ENCODE measurements around the gene AHRR.

The AHRR gene

DNA sequence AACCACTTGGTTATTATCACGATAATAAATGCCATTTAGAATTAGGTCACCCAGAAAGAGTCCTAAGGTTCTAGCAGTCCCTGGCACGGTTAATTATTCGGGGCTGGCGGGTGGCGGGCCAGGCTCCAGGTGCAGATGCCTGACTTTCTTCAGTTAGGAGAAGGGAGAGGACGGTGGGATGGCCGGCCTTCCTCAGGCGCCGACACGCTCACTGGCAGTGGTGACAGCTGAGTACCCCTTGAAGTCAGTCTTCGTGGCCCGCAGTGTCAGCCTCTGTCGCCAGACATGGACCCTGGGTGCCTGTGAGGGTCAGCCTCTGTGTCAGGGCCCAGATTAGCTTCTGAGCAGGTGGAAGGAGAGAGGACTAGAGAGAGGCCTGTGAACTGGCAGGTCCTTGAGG lies 100.4 kb downstream of the AHRR start:
- Histone ChIP-seq H3K23ac (ENCODE audit: low read length) (no peak overlapping the region), H4K91ac (ENCODE audit: low read depth, low read length) (no peak overlapping the region), H3K27ac (ENCODE audit: low read depth, low read length) (no peak overlapping the region), H3K79me1 (ENCODE audit: low read length) (peaks cover 3% of the 10 kb centered on the region), H3K9me3 (ENCODE audit: insufficient read depth, low read depth, low read length) (no peaks in the 10 kb centered on the region), H3K14ac (ENCODE audit: low read length) (no peak overlapping the region), H3K4me1 (ENCODE audit: control insufficient read depth in 1 of 2, insufficient read depth in 2 of 2, low read length in 2 of 2) (peaks cover 3 to 4% of the 10 kb centered on the region in 2 experiments), H2BK12ac (ENCODE audit: low read length) (no peak overlapping the region), H3K36me3 (ENCODE audit: control insufficient read depth in 1 of 2, insufficient read depth in 2 of 2, low read length in 2 of 2) (no peaks in the 10 kb centered on the region), H3K9ac (ENCODE audit: low read length) (no peak overlapping the region), H4K8ac (ENCODE audit: low read depth, low read length) (no peak overlapping the region), H3K4ac (ENCODE audit: low read depth, low read length) (no peak overlapping the region), H3K4me3 (ENCODE audit: low read depth, low read length) (no peak overlapping the region), H2AFZ (ENCODE audit: insufficient read depth, low read length, poor library complexity) (no peak overlapping the region), H3K27me3 (ENCODE audit: insufficient read depth, low read length) (no peaks in the 10 kb centered on the region), H2BK5ac (ENCODE audit: low read depth, low read length, poor library complexity) (no peak overlapping the region), H3K79me2 (ENCODE audit: control insufficient read depth, insufficient read depth, low read length, poor library complexity) (no peaks in the 10 kb centered on the region), H2BK120ac (ENCODE audit: insufficient read depth, low read length, poor library complexity) (no peak overlapping the region), H2AK5ac (ENCODE audit: low read length) (no peak overlapping the region), H3K18ac (ENCODE audit: low read length) (no peak overlapping the region), H4K12ac (ENCODE audit: low read depth, low read length) (no peak overlapping the region), H3K4me2 (ENCODE audit: low read length) (no peak overlapping the region)
- no CpG with 5 or more reads among the region's 13 CpGs for WGBS (ENCODE audit: extremely low coverage, insufficient coverage, insufficient read length)
- no peak for DNase-seq

DNA sequence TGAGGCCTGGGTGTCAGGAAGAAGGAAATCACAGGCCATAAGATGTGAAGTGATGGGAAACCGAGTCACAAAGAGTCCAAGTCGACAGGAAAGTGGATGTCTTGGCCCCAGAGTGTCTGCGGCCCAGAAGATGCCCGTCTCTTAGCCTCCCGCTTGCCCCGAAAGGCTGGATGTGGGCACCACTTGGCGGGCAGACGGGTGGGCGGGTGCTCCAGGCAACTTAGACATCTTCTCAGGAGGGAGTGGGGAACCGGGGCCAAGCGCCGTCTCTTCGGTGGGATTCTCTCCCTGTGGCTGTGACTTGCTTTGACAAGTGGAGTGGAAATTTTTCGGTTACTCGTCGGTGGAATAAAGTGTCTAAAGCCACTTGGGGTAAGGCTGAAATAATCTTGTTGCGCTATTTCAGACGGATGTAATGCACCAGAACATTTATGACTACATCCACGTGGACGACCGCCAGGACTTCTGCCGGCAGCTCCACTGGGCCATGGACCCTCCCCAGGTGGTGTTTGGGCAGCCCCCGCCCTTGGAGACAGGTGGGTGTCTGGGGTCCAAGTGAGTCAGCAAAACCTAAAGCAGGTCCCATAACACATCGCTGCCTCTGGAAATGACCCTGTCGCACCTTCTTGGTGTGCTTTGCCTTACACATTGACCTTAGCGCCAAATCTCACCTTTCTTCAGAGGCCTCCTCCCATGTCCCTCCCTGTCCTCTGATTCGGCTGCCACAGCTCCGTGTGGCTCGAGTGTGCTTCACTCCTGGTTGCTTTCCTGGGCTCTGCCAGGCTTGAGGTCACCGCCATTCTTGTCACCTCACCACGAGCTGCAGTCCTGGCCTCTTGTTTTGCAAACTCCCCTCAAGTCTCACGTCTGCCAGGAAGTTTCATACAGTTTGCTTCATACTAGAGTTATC lies 101.1 kb downstream of the AHRR start:
- Histone ChIP-seq H3K18ac (ENCODE audit: low read length) (no peak overlapping the region), H3K23ac (ENCODE audit: low read length) (no peak overlapping the region), H2AK5ac (ENCODE audit: low read length) (no peak overlapping the region), H3K27me3 (ENCODE audit: insufficient read depth, low read length) (no peaks in the 10 kb centered on the region), H3K9ac (ENCODE audit: low read length) (no peak overlapping the region), H3K79me1 (ENCODE audit: low read length) (peaks cover 3% of the 10 kb centered on the region), H3K27ac (ENCODE audit: low read depth, low read length) (no peak overlapping the region), H2BK12ac (ENCODE audit: low read length) (no peak overlapping the region), H3K14ac (ENCODE audit: low read length) (no peak overlapping the region), H2AFZ (ENCODE audit: insufficient read depth, low read length, poor library complexity) (no peak overlapping the region), H3K4me2 (ENCODE audit: low read length) (no peak overlapping the region), H4K91ac (ENCODE audit: low read depth, low read length) (no peak overlapping the region), H2BK120ac (ENCODE audit: insufficient read depth, low read length, poor library complexity) (no peak overlapping the region), H3K79me2 (ENCODE audit: control insufficient read depth, insufficient read depth, low read length, poor library complexity) (no peaks in the 10 kb centered on the region), H3K4me1 (ENCODE audit: control insufficient read depth in 1 of 2, insufficient read depth in 2 of 2, low read length in 2 of 2) (peaks cover 3 to 4% of the 10 kb centered on the region in 2 experiments), H4K8ac (ENCODE audit: low read depth, low read length) (no peak overlapping the region), H3K4me3 (ENCODE audit: low read depth, low read length) (no peak overlapping the region), H3K4ac (ENCODE audit: low read depth, low read length) (no peak overlapping the region), H3K36me3 (ENCODE audit: control insufficient read depth in 1 of 2, insufficient read depth in 2 of 2, low read length in 2 of 2) (no peaks in the 10 kb centered on the region), H4K12ac (ENCODE audit: low read depth, low read length) (no peak overlapping the region), H3K9me3 (ENCODE audit: insufficient read depth, low read depth, low read length) (no peaks in the 10 kb centered on the region), H2BK5ac (ENCODE audit: low read depth, low read length, poor library complexity) (no peak overlapping the region)
- no CpG with 5 or more reads among the region's 32 CpGs for WGBS (ENCODE audit: extremely low coverage, insufficient coverage, insufficient read length)
- DNase-seq = no peak

DNA sequence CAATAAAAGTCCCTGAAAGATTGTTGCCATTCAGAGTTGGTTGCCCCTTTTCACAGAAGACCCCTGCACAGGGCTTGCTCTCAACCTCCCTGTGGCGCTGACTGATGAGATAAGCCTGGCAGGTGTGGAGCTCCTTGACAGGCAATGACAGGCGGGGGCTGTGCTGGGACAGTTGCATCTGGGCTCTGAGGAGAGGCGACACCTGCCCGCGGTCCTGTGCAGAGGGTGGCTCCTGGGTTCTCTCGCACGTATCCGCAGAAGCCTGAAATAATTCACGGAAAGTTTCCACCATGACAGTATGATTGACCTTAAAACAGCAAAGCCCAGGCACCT lies 101.7 kb downstream of the AHRR start:
- no peak for DNase-seq
- no peak overlapping the region for H2AK5ac ChIP-seq (ENCODE audit: low read length)
- no peak overlapping the region for H3K27ac ChIP-seq (ENCODE audit: low read depth, low read length)
- H3K23ac ChIP-seq (ENCODE audit: low read length) = no peak overlapping the region
- H2BK12ac ChIP-seq (ENCODE audit: low read length) = no peak overlapping the region
- no peak overlapping the region for H3K18ac ChIP-seq (ENCODE audit: low read length)
- no peaks in the 10 kb centered on the region for H3K27me3 ChIP-seq (ENCODE audit: insufficient read depth, low read length)
- H3K4me2 ChIP-seq (ENCODE audit: low read length) = no peak overlapping the region
- H4K12ac ChIP-seq (ENCODE audit: low read depth, low read length) = no peak overlapping the region
- H2AFZ ChIP-seq (ENCODE audit: insufficient read depth, low read length, poor library complexity) = no peak overlapping the region
- H2BK120ac ChIP-seq (ENCODE audit: insufficient read depth, low read length, poor library complexity) = no peak overlapping the region
- peaks cover 3 to 4% of the 10 kb centered on the region in 2 experiments for H3K4me1 ChIP-seq (ENCODE audit: control insufficient read depth in 1 of 2, insufficient read depth in 2 of 2, low read length in 2 of 2)
- no peaks in the 10 kb centered on the region for H3K36me3 ChIP-seq (ENCODE audit: control insufficient read depth in 1 of 2, insufficient read depth in 2 of 2, low read length in 2 of 2)
- H3K9ac ChIP-seq (ENCODE audit: low read length) = no peak overlapping the region
- no peaks in the 10 kb centered on the region for H3K79me2 ChIP-seq (ENCODE audit: control insufficient read depth, insufficient read depth, low read length, poor library complexity)
- no peak overlapping the region for H3K4me3 ChIP-seq (ENCODE audit: low read depth, low read length)
- H4K8ac ChIP-seq (ENCODE audit: low read depth, low read length) = no peak overlapping the region
- peaks cover 3% of the 10 kb centered on the region for H3K79me1 ChIP-seq (ENCODE audit: low read length)
- no peak overlapping the region for H2BK5ac ChIP-seq (ENCODE audit: low read depth, low read length, poor library complexity)
- H4K91ac ChIP-seq (ENCODE audit: low read depth, low read length) = no peak overlapping the region
- peaks cover under 1% of the 10 kb centered on the region for H3K9me3 ChIP-seq (ENCODE audit: insufficient read depth, low read depth, low read length)
- H3K14ac ChIP-seq (ENCODE audit: low read length) = no peak overlapping the region
- WGBS (ENCODE audit: extremely low coverage, insufficient coverage, insufficient read length) = no CpG with 5 or more reads among the region's 9 CpGs
- no peak overlapping the region for H3K4ac ChIP-seq (ENCODE audit: low read depth, low read length)

DNA sequence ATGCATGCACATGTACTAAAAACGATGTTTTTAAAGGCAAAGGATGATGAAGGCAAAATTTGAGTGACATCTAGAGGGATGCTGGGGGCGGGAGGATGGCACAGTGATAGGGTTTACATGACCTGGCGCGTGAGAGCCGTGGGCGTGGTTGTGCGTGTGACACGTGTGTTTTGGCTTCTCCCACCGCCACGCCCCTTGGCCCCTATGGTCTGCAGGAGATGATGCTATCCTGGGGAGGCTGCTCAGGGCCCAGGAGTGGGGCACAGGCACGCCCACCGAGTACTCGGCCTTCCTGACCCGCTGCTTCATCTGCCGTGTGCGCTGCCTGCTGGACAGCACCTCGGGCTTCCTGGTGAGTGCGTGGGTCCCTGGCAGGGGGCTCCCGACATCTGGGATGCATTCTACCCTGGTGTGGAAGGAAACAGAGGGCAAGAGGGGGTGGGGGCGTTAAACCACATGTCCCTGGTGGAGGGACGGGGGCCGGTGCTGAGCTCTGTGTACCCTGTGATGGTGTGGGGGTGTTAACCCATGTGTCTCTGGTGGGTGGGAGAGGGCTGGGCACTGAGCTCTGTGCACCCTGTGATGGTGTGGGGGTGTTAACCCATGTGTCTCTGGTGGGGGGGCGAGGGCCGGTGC lies 102.2 kb downstream of the AHRR start:
- H3K27me3 ChIP-seq (ENCODE audit: insufficient read depth, low read length) = no peaks in the 10 kb centered on the region
- no peak overlapping the region for H3K4me2 ChIP-seq (ENCODE audit: low read length)
- H3K9ac ChIP-seq (ENCODE audit: low read length) = no peak overlapping the region
- H4K91ac ChIP-seq (ENCODE audit: low read depth, low read length) = no peak overlapping the region
- H2BK12ac ChIP-seq (ENCODE audit: low read length) = no peak overlapping the region
- H3K4me3 ChIP-seq (ENCODE audit: low read depth, low read length) = no peak overlapping the region
- H2AFZ ChIP-seq (ENCODE audit: insufficient read depth, low read length, poor library complexity) = no peak overlapping the region
- H4K8ac ChIP-seq (ENCODE audit: low read depth, low read length) = no peak overlapping the region
- H3K9me3 ChIP-seq (ENCODE audit: insufficient read depth, low read depth, low read length) = peaks cover 1% of the 10 kb centered on the region
- H2AK5ac ChIP-seq (ENCODE audit: low read length) = no peak overlapping the region
- no peak overlapping the region for H3K18ac ChIP-seq (ENCODE audit: low read length)
- peaks cover 3 to 4% of the 10 kb centered on the region in 2 experiments for H3K4me1 ChIP-seq (ENCODE audit: control insufficient read depth in 1 of 2, insufficient read depth in 2 of 2, low read length in 2 of 2)
- H2BK5ac ChIP-seq (ENCODE audit: low read depth, low read length, poor library complexity) = no peak overlapping the region
- no peaks in the 10 kb centered on the region for H3K79me2 ChIP-seq (ENCODE audit: control insufficient read depth, insufficient read depth, low read length, poor library complexity)
- H3K23ac ChIP-seq (ENCODE audit: low read length) = no peak overlapping the region
- no peak overlapping the region for H3K4ac ChIP-seq (ENCODE audit: low read depth, low read length)
- DNase-seq = no peak
- no peaks in the 10 kb centered on the region for H3K36me3 ChIP-seq (ENCODE audit: control insufficient read depth in 1 of 2, insufficient read depth in 2 of 2, low read length in 2 of 2)
- no CpG with 5 or more reads among the region's 24 CpGs for WGBS (ENCODE audit: extremely low coverage, insufficient coverage, insufficient read length)
- H3K27ac ChIP-seq (ENCODE audit: low read depth, low read length) = no peak overlapping the region
- no peak overlapping the region for H4K12ac ChIP-seq (ENCODE audit: low read depth, low read length)
- H3K79me1 ChIP-seq (ENCODE audit: low read length) = peaks cover 3% of the 10 kb centered on the region
- H2BK120ac ChIP-seq (ENCODE audit: insufficient read depth, low read length, poor library complexity) = no peak overlapping the region
- H3K14ac ChIP-seq (ENCODE audit: low read length) = no peak overlapping the region
